SH-SY5Y (cell line): ENCODE measurements around the gene PRKCB.

Source experiments
- GATA2 ChIP-seq: IDR thresholded peaks from 2 replicates; pipeline ENCODE4 v1.6.1; 2011; ENCODE audit warnings: mild to moderate bottlenecking, low read depth, low read length
- GATA3 ChIP-seq: IDR thresholded peaks from 2 replicates; pipeline ENCODE4 v1.6.1; 2011; ENCODE audit warnings: low read depth, mild to moderate bottlenecking, low read length, moderate library complexity

DNA sequence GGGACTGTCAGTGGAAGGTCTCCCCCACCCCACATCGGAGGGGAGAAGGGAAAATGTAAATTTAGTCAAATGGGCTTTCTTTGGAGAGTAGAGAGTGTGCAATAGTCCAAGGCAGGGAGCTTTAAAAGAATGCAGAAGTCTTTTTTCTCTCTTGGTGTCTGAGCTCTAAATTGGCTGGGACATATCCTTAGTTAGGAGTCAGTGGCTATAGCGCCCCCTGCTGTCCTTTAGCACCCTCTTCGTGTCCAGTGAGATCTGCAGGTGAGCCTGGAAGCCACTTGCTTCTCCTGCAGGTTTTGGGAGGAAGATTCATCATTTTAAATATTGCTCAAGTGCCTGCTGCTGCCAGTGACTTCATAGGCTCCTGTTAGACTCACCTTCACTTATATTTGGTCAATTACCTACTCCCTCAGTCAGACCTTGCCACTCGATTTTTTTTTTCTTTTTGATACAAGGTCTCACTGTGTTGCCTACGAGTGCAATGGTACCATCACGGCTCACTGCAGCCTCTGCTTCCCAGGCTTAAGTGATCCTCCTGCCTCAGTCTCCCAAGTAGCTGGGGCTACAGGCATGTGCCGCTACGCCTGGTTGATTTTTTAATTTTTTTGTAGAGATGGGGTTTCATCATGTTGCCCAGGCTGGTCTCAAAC, 174.8 kb downstream of the PRKCB start:
- TF ChIP-seq GATA3 (no peak), GATA2 (no peak)
